ENCODE measurements around the gene NR2E1.

Gene NR2E1

DNA sequence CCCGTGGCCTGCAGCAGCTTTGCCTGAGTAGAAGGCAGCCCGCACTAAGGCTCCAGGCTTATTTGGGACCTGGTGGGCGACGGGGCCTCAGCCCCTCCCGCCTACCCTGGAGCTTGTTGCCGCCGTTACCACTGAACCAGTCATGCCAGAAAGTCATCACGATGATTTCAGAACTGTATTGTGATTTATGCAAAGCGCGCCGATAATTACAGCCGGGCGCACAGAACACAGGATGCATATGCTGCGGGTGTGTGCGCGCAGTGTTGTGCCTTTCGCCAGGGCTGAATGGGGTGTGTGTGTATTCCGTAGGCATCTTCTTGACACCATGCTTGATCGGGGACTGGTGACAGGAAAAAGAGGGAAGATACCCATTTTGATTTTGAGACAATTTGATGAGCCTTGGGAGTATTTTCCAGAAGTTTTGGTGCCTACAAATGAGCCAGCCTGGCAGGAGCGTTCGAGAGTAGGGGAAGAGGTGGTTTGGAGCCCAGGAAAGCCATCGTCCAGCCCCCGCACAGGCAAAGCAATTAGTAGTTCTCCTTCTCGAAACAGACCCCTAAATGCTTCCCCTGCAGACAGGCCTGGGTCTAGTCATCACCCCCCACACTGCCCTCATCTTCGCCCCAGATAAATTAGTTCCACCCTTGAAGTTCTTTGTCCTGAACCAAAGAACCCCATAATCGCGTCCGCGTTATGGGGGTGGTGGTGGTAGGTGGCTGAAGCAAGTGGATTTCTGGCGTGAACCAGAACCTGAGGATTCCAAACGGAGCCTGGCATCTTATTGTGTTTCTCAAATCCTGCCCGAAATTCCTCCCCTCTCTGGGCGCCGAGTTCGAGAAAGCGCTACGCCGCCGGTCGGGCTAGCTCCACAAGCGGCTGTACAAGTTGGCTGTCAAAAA is 1.9 kb upstream of the NR2E1 start:
- TF ChIP-seq, protein P1, sequence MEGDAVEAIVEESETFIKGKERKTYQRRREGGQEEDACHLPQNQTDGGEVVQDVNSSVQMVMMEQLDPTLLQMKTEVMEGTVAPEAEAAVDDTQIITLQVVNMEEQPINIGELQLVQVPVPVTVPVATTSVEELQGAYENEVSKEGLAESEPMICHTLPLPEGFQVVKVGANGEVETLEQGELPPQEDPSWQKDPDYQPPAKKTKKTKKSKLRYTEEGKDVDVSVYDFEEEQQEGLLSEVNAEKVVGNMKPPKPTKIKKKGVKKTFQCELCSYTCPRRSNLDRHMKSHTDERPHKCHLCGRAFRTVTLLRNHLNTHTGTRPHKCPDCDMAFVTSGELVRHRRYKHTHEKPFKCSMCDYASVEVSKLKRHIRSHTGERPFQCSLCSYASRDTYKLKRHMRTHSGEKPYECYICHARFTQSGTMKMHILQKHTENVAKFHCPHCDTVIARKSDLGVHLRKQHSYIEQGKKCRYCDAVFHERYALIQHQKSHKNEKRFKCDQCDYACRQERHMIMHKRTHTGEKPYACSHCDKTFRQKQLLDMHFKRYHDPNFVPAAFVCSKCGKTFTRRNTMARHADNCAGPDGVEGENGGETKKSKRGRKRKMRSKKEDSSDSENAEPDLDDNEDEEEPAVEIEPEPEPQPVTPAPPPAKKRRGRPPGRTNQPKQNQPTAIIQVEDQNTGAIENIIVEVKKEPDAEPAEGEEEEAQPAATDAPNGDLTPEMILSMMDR (IDR thresholded peaks at IDR 0.05; ENCODE audit: low read depth, low read length) = no peak
- H3K4me3 ChIP-seq (ENCODE audit: low read depth, low read length) = no peak overlapping the region

- TF ChIP-seq, protein P1 (IDR thresholded peaks at IDR 0.05; ENCODE audit: low read depth, low read length) = no peak
- H3K4me3 ChIP-seq (ENCODE audit: low read depth, low read length) = no peak overlapping the region
Measured at GRCh38 chr6:108164543-108164814, 1.3 kb upstream of the NR2E1 start.

- TF ChIP-seq, protein P1 (IDR thresholded peaks at IDR 0.05; ENCODE audit: low read depth, low read length) = no peak
- H3K4me3 ChIP-seq (ENCODE audit: low read depth, low read length) = no peak overlapping the region
Measured at GRCh38 chr6:108164815-108165706, 761 bp upstream of the NR2E1 start.

DNA sequence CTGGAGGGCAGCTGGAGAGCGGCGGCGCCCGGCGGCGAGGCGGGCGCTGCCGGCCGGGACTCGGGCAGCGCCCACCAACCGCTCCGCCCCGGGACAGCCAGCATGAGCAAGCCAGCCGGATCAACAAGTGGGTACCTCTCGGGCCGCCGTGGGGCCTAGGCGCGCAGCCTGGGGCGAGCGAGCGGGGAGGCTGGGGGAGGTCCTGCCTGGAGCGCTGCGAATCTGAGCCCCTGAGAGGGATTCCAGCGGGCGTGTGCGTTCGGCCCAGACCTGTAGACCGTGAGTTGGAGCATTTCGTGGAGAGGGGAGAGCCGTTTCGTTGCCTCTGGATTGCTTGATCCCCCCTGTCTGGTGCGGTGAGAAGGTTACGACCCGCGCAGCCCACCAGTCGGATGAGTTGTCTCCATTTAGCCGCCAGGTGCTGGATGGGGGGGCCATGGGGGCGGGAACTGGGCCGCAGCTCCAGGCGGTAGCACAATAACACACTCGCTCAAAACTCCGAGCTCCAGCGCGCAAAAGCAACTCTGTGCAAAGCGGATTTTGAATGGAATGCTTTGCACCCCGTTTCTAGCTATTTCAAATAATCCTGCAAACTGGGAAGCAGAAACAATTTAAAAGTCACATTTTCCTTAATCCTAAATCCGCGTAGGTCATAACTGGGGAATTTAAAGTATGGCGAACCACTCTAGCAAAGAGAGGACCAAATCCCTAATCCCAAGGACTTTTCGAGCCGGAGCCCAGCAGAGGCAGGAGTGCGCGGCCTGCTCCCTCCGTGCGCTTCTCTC is 1.0 kb downstream of the NR2E1 start:
- TF ChIP-seq, protein P1 (IDR thresholded peaks at IDR 0.05; ENCODE audit: low read depth, low read length) = no peak
- H3K4me3 ChIP-seq (ENCODE audit: low read depth, low read length) = no peak overlapping the region

DNA sequence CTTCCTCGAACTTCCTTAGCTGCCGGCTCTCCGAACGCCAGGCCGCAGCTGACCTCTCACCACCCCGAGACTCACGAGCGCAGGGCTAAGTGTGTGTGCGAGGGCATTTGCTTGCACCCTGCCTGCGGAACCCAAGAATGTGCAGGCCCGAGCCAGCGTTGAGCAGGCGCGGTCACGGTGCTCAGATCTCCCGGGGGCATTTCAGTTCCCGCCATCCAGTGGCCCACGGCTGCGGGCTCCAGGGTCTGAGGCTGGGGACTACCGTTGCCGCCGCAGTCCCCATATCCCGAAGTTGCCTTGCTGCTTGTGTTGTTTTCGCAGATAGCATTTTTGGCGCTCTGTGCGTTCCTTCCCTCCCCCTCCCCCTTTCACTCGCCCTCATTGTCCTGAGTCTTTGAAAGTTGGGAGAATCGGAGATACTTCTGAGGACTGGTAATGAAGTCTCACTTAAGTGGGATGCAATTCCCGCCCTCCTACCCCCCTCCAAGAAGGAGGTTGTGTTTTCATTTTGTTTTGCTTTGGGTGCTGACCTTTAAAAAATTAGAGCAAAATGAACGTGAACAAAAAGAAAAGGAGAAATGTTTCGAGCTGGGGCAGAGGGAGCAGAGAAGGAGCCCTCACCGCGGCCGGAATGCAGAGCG is 1.7 kb downstream of the NR2E1 start:
- TF ChIP-seq, protein P1 (IDR thresholded peaks at IDR 0.05; ENCODE audit: low read depth, low read length) = no peak
- no peak overlapping the region for H3K4me3 ChIP-seq (ENCODE audit: low read depth, low read length)

DNA sequence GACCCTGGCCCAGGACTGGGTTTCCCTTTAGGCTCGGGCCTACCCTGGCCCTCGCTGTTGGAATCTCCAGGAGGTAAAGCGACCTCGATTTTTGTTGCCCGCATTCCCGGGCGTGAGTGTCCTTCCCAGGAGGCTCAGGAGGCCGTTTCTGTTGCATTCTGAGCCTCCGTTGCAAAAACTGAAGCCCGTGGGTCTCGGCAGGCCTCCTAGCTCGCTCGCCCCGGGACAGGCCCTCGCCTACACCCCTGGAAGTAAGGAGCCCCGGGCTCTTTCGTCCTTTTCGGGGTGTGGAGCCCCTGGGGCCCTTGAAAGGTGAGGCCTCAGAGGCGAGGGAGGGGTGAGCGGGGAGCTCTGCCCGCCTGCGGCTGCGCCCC is 2.3 kb downstream of the NR2E1 start:
- H3K4me3 ChIP-seq (ENCODE audit: low read depth, low read length) = no peak overlapping the region
- TF ChIP-seq, protein P1 (IDR thresholded peaks at IDR 0.05; ENCODE audit: low read depth, low read length) = no peak
